Stimulated activated CD8-positive, alpha-beta memory T cell treated with anti-CD3 and anti-CD28 coated beads, Interleukin-15, amount 100 ng/mL, for 1 hour (primary cell): ENCODE results near the gene UNC13C.
"Not testable (repeated sequence)": the region's sequence is repeated elsewhere in the genome, so short reads cannot be mapped to it uniquely, and the experiment has no call there.

Experiments used
- DNase-seq: peaks from one replicate; pipeline ENCODE4 v3.0.0-alpha.2; 2020; ENCODE audit warnings: low read depth

UNC13C gene

GRCh38 chr15:53978253-53978906, at the start of gene UNC13C:
TSS of gene UNC13C (plus strand) at chr15:53978441. CDS start at chr15:54012904, 34,463 bp downstream.
- DNase-seq, result no peak

GRCh38 chr15:53936137-53936536, 42.1 kb upstream of the UNC13C start:
- no peak for DNase-seq

- DNase-seq, result not testable (repeated sequence)
Observed at GRCh38 chr15:53937632-53938031, 40.6 kb upstream of the UNC13C start.

- DNase-seq, result no peak
Observed at GRCh38 chr15:53950572-53950971, 27.7 kb upstream of the UNC13C start.

- DNase-seq, result no peak
Observed at GRCh38 chr15:53955396-53955795, 22.8 kb upstream of the UNC13C start.

GRCh38 chr15:53962646-53963561, 15.3 kb upstream of the UNC13C start:
- no peak for DNase-seq

GRCh38 chr15:53963801-53964200, 14.4 kb upstream of the UNC13C start:
- DNase-seq, result no peak

GRCh38 chr15:53974121-53974520, 4.1 kb upstream of the UNC13C start:
- no peak for DNase-seq

GRCh38 chr15:53974813-53975212, 3.4 kb upstream of the UNC13C start:
- no peak for DNase-seq

- DNase-seq, result no peak
Observed at GRCh38 chr15:53976844-53977392, 1.3 kb upstream of the UNC13C start.

- DNase-seq, result no peak
Observed at GRCh38 chr15:53979051-53979788, 979 bp downstream of the UNC13C start.

- DNase-seq, result no peak
Observed at GRCh38 chr15:53980021-53980420, 1.8 kb downstream of the UNC13C start.

GRCh38 chr15:53982071-53982680, 3.9 kb downstream of the UNC13C start:
- DNase-seq, result no peak

GRCh38 chr15:53982876-53983275, 4.6 kb downstream of the UNC13C start:
- no peak for DNase-seq

GRCh38 chr15:53984221-53984620, 6.0 kb downstream of the UNC13C start:
- DNase-seq, result no peak

GRCh38 chr15:53985562-53985961, 7.3 kb downstream of the UNC13C start:
- no peak for DNase-seq

- DNase-seq, result no peak
Observed at GRCh38 chr15:53987480-53987879, 9.2 kb downstream of the UNC13C start.

GRCh38 chr15:54007256-54007655, 29.0 kb downstream of the UNC13C start:
- no peak for DNase-seq

- DNase-seq, result no peak
Observed at GRCh38 chr15:54011656-54012055, 33.4 kb downstream of the UNC13C start.

GRCh38 chr15:54014067-54014655, 35.9 kb downstream of the UNC13C start:
- no peak for DNase-seq

- no peak for DNase-seq
Observed at GRCh38 chr15:54017251-54017650, 39.0 kb downstream of the UNC13C start.
